ENCODE data around the gene TMC4. TPM values are rescaled to one million over a fixed set of nuclear protein-coding genes. Genes with fewer than 3 reads are reported as not detected.
A peak's percentile ranks its signal among the peaks of the same experiment; 100 is the strongest.

Gene TMC4
- total and polyA plus RNA-seq, 2 donors, result 2.1 to 15.4 TPM

DNA sequence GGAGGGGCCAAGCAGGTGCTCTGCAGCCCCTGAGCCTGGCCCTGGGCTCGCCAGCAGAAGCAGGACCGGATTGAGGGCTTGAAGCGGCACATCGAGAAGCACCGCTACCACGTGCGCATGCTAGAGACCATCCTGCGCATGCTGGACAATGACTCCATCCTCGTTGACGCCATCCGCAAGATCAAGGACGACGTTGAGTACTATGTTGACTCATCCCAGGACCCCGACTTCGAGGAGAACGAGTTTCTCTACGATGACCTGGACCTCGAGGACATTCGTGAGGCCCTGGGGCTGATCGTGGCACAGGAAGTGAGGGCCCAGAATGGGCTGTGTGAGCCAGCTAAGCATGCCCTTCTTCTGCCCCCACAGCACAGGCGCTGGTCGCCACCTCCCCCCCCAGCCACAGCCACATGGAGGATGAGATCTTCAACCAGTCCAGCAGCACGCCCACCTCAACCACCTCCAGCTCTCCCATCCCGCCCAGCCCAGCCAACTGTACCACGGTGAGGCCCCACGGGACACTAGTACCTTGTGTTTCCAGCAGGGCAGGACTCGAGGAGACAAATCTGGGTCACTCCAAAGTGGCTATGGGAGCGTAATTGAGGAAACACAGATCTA lies 27.3 kb downstream of the TMC4 start:
- Histone ChIP-seq H3K27ac (ENCODE audit: low read depth in 1 of 2, low read length in 1 of 2) (no peak overlapping the region), H3K4me3 (ENCODE audit: low read length in 2 of 2) (no peak overlapping the region), H3K4me1 (ENCODE audit: control insufficient read depth in 2 of 2, insufficient read depth in 2 of 2, low read length in 2 of 2) (peaks cover 0 to 2% of the 10 kb centered on the region in 2 donors), H3K27me3 (ENCODE audit: control insufficient read depth in 2 of 2, insufficient read depth in 1 of 2, low read length in 1 of 2) (no peaks in the 10 kb centered on the region), H3K9me3 (ENCODE audit: control insufficient read depth in 2 of 2, insufficient read depth in 1 of 2, low read length in 1 of 2) (no peaks in the 10 kb centered on the region), H3K36me3 (ENCODE audit: control insufficient read depth in 2 of 2, insufficient read depth in 2 of 2, low read length in 1 of 2) (peaks cover 86 to 97% of the 10 kb centered on the region in 2 donors)
- DNase-seq (ENCODE audit: low read depth in 6 of 9, low spot score in 9 of 9), result no peak
- 98% methylated on average over 28 of the region's 28 CpGs for WGBS

DNA sequence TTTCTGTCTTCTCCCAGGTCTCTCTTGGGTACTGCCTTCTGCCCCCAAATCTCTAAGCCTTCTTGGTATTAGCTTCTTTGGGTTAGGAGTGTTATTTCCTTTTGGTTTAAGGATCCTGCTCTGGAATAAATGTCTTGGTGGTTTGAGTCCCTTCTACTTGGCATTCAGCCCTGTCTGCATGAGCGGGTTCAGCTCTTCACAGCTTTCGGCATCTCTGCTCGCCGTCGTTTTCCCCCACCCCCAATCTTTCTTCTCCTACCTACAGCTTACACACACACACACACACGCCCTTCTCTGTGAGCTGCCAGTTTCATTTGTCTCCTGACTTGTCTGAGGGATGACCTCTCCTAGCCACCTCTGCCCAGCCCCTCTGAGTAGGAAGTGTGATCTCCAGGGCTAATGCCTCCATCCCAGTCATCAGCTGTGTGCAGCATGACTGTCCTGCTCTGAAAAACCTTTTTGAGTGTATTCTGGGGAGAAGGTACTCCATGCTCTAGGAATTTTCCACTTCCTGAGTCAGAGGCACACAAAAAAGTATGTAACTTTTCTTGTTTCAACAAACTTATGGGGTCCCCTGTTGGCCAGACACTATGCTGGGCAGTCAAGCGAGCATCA lies 30.7 kb downstream of the TMC4 start:
- Histone ChIP-seq H3K9me3 (ENCODE audit: control insufficient read depth in 2 of 2, insufficient read depth in 1 of 2, low read length in 1 of 2) (no peaks in the 10 kb centered on the region), H3K27me3 (ENCODE audit: control insufficient read depth in 2 of 2, insufficient read depth in 1 of 2, low read length in 1 of 2) (no peaks in the 10 kb centered on the region), H3K36me3 (ENCODE audit: control insufficient read depth in 2 of 2, insufficient read depth in 2 of 2, low read length in 1 of 2) (peaks cover 70 to 79% of the 10 kb centered on the region in 2 donors), H3K4me1 (ENCODE audit: control insufficient read depth in 2 of 2, insufficient read depth in 2 of 2, low read length in 2 of 2) (peaks cover 21 to 22% of the 10 kb centered on the region in 2 donors), H3K27ac (ENCODE audit: low read depth in 1 of 2, low read length in 1 of 2) (no peak overlapping the region), H3K4me3 (ENCODE audit: low read length in 2 of 2) (no peak overlapping the region)
- DNase-seq (ENCODE audit: low read depth in 6 of 9, low spot score in 9 of 9), result no peak
- WGBS, result 90% methylated on average over 7 of the region's 7 CpGs

DNA sequence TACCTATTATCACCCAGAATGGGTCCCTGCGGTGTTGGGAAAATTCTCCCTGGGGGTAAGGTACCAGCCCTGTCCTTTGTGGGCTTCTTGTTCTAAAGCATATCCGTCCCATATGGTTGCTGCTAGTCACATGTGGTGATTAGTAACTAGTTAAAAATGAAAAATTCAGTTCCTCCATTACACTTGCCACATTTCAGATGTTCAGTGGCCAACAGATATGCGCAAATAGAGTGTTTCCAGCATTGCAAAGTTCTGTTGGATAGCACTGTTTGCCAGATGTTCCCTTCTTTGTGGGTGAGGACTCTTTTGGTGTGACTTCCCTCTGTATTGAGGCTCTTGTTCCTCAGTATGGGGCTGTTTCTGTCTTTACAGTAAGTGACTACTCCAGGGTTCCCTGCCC lies 31.6 kb downstream of the TMC4 start:
- H3K4me3 ChIP-seq (ENCODE audit: low read length in 2 of 2), result no peak overlapping the region
- 96% methylated on average over 3 of the region's 3 CpGs for WGBS
- H3K27ac ChIP-seq (ENCODE audit: low read depth in 1 of 2, low read length in 1 of 2), result no peak overlapping the region
- peaks cover 21 to 26% of the 10 kb centered on the region in 2 donors for H3K4me1 ChIP-seq (ENCODE audit: control insufficient read depth in 2 of 2, insufficient read depth in 2 of 2, low read length in 2 of 2)
- H3K36me3 ChIP-seq (ENCODE audit: control insufficient read depth in 2 of 2, insufficient read depth in 2 of 2, low read length in 1 of 2), result peaks cover 61 to 70% of the 10 kb centered on the region in 2 donors
- no peak for DNase-seq (ENCODE audit: low read depth in 6 of 9, low spot score in 9 of 9)
- no peaks in the 10 kb centered on the region for H3K9me3 ChIP-seq (ENCODE audit: control insufficient read depth in 2 of 2, insufficient read depth in 1 of 2, low read length in 1 of 2)
- H3K27me3 ChIP-seq (ENCODE audit: control insufficient read depth in 2 of 2, insufficient read depth in 1 of 2, low read length in 1 of 2), result no peaks in the 10 kb centered on the region

DNA sequence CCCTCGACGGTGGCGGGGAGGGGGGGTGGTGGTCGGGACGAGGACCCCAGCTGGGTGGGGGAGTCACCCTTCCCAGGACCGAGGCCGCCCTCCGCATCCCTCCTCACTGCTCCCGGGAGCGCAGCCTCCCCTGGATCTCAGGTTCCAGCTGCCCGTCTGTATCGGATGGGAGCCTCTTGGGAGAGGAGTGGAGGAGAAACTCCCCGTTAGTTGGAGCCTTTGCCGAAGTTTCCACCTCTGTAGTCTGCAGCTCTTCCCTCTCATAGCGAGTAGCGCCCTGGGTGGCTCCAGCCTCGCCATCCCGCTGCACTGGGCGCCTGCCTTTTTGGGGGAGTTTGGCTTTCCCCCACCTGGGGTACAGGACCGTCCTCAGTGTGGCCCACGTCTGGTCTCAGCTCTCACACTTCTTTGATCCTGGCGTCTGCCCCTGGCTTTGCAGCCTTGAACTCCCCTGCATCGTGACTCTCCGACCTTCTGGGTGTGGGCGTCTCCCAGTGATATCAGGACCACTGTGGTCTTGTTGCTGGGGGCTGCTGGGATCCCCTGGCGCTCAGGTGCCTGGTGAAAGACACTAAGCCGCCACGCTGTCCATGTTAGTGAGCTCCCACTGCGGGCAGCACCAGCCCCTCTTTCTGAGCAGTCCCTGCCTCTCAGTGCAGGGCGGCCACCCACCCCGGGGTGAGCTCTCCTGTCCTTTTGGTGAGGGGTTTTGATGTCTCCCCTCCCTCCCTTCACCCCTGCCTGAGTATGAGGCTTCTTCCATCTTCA lies 34.3 kb downstream of the TMC4 start:
- peaks cover 0 to under 1% of the 10 kb centered on the region in 2 donors for H3K9me3 ChIP-seq (ENCODE audit: control insufficient read depth in 2 of 2, insufficient read depth in 1 of 2, low read length in 1 of 2)
- no peak for DNase-seq (ENCODE audit: low read depth in 6 of 9, low spot score in 9 of 9)
- no peak overlapping the region for H3K27ac ChIP-seq (ENCODE audit: low read depth in 1 of 2, low read length in 1 of 2)
- peaks cover 0 to 4% of the 10 kb centered on the region in 2 donors for H3K27me3 ChIP-seq (ENCODE audit: control insufficient read depth in 2 of 2, insufficient read depth in 1 of 2, low read length in 1 of 2)
- H3K36me3 ChIP-seq (ENCODE audit: control insufficient read depth in 2 of 2, insufficient read depth in 2 of 2, low read length in 1 of 2), result peaks cover 34 to 43% of the 10 kb centered on the region in 2 donors
- 53% methylated on average over 31 of the region's 31 CpGs for WGBS
- H3K4me3 ChIP-seq (ENCODE audit: low read length in 2 of 2), result peak overlapping the region; percentile 69 to 98
- peaks cover 28 to 33% of the 10 kb centered on the region in 2 donors for H3K4me1 ChIP-seq (ENCODE audit: control insufficient read depth in 2 of 2, insufficient read depth in 2 of 2, low read length in 2 of 2)

DNA sequence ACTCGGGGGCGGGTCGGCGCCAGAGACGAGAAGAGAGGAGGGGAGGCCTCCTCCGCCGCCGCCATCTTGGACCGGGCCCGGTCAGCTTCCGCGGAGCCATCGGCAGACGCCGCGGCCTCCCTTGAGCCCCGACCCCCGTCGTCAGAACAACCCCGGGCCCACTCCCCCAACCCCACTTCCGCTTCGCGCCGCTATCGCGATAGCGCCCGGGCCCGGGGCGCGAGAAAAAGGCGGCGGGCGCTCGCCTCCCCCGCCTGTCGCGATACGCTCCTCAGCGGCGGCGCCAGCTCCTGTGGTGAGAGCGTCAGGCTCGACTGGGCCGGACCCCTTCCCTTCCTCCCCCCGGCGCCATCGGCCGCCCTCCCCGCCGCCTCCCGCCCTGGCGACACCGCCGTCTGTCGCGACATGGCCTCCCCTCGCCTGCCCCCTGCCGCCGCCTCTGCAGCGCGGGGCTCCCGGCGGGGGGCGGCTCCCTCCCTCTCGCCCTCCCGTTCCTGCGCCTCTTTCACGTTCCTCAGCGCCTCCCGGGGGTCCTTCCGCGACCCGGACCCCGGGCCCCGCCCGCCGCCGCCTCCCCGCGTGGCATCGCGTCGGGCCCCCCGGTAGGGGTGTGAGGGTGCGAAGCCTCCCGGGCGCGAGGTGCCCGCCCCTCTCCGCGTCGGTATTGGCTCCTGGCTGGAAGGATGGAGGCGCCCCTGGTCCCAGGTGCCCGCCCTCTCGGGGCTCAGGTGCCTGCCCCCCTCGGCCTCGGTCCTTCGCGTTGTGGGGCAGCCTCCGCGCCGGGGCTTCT lies 35.1 kb downstream of the TMC4 start, which contains the start of gene CNOT3:
TSS of gene CNOT3 (plus strand) at position 64 of the 790 bp plus-strand sequence. CDS start 5,217 bp downstream, outside the sequence.
- Histone ChIP-seq H3K9me3 (ENCODE audit: control insufficient read depth in 2 of 2, insufficient read depth in 1 of 2, low read length in 1 of 2) (peaks cover 2 to 4% of the 10 kb centered on the region in 2 donors), H3K36me3 (ENCODE audit: control insufficient read depth in 2 of 2, insufficient read depth in 2 of 2, low read length in 1 of 2) (peaks cover 26 to 35% of the 10 kb centered on the region in 2 donors), H3K4me1 (ENCODE audit: control insufficient read depth in 2 of 2, insufficient read depth in 2 of 2, low read length in 2 of 2) (peaks cover 28 to 33% of the 10 kb centered on the region in 2 donors), H3K4me3 (ENCODE audit: low read length in 2 of 2) (peak within 1 kb of the TSS; percentile 69 to 98), H3K27ac (ENCODE audit: low read depth in 1 of 2, low read length in 1 of 2) (peak within 1 kb of the TSS; percentile 82 to 87), H3K27me3 (ENCODE audit: control insufficient read depth in 2 of 2, insufficient read depth in 1 of 2, low read length in 1 of 2) (peaks cover 0 to 4% of the 10 kb centered on the region in 2 donors)
- under 1% methylated on average over 103 of the region's 103 CpGs for WGBS
- peak in 2 of 9 donors; percentile 18 to 42 for DNase-seq (ENCODE audit: low read depth in 6 of 9, low spot score in 9 of 9)

DNA sequence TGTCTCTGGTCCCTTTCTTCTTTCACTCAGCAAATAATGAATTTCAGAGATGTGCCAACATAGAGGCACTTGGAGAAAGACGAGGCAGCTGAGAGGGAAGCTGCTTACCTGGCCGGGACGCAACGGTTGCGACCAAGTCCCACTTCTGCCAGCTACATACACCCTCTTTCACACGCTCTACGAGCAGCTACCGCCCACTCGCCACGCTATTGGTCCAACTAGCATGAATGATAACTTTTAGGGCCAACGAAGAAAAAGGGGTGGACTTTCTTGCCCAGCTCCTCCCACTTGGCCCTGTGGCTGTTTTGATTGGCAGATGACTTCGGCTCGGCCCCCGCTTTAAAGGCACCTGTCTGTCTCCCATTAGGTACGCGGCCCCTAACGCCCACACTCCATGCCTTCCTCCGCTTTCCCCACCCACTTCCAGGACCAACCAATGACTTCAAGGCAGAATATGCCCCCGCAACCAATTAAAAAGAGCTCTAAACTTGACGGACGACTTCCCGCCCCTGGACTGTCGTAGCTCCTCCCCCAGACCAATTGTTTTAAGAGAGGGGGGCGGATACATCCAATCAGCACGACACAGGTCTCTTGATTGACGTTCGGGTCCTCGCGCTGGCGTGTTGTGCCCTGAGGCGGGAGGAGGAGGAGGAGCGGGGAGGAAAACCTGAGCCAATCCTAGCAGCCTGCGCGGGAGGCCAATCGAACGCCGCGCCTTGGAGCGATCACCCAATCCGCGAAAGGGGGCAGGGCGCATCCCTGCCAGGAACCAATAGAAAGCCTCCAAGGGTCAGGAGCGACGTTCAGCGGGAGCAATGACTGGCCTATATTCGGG lies 35.9 kb downstream of the TMC4 start:
- Histone ChIP-seq H3K27ac (ENCODE audit: low read depth in 1 of 2, low read length in 1 of 2) (peak overlapping the region; percentile 82 to 87), H3K36me3 (ENCODE audit: control insufficient read depth in 2 of 2, insufficient read depth in 2 of 2, low read length in 1 of 2) (peaks cover 22 to 27% of the 10 kb centered on the region in 2 donors), H3K4me3 (ENCODE audit: low read length in 2 of 2) (peak overlapping the region; percentile 69 to 98), H3K4me1 (ENCODE audit: control insufficient read depth in 2 of 2, insufficient read depth in 2 of 2, low read length in 2 of 2) (peaks cover 28 to 33% of the 10 kb centered on the region in 2 donors), H3K9me3 (ENCODE audit: control insufficient read depth in 2 of 2, insufficient read depth in 1 of 2, low read length in 1 of 2) (peaks cover 2 to 4% of the 10 kb centered on the region in 2 donors), H3K27me3 (ENCODE audit: control insufficient read depth in 2 of 2, insufficient read depth in 1 of 2, low read length in 1 of 2) (peaks cover 0 to 4% of the 10 kb centered on the region in 2 donors)
- peak; percentile 97 to 100 (median 99) for DNase-seq (ENCODE audit: low read depth in 6 of 9, low spot score in 9 of 9)
- under 1% methylated on average over 46 of the region's 46 CpGs for WGBS

DNA sequence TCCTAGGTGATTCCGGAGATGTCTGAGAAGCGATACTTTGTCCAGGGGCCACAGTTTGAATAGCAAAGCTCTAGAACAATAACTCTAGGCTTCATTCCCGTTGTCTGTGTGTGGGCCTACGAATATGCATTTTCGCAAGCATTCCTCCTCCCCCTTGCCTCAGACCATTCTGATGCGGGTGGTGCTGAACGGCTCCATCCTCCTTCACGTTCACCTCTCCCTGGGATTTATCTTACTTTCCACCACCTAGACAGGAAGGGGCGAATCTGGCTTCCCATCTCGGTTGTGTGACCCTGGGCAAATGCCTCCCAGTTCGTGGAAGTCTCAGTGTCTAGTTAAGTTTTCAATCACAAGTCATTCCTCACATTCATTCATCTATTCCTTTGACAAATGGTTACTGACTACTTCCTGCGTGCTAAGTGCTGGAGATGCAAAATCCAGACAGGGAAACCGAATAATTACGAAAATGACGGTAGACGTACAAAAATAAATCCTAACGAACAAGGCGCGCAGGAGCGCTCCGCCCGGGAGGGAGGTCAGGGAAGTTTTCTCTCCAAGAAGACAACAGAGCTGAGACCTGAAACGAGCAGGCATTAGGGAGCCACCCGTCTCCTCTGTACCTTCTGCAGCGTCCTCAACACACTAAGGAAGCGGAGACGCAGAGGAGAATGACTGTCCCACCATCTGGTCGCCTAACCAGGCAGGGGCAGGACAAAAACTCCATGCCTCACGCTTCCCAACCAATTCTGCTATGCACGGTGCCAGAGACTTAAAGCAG lies 36.7 kb downstream of the TMC4 start:
- Histone ChIP-seq H3K27ac (ENCODE audit: low read depth in 1 of 2, low read length in 1 of 2) (peak overlapping the region; percentile 62 to 82), H3K4me3 (ENCODE audit: low read length in 2 of 2) (peak overlapping the region; percentile 47 to 56), H3K36me3 (ENCODE audit: control insufficient read depth in 2 of 2, insufficient read depth in 2 of 2, low read length in 1 of 2) (peaks cover 21 to 23% of the 10 kb centered on the region in 2 donors), H3K27me3 (ENCODE audit: control insufficient read depth in 2 of 2, insufficient read depth in 1 of 2, low read length in 1 of 2) (peaks cover 0 to 4% of the 10 kb centered on the region in 2 donors), H3K9me3 (ENCODE audit: control insufficient read depth in 2 of 2, insufficient read depth in 1 of 2, low read length in 1 of 2) (peaks cover 2 to 4% of the 10 kb centered on the region in 2 donors), H3K4me1 (ENCODE audit: control insufficient read depth in 2 of 2, insufficient read depth in 2 of 2, low read length in 2 of 2) (peaks cover 28 to 33% of the 10 kb centered on the region in 2 donors)
- DNase-seq (ENCODE audit: low read depth in 6 of 9, low spot score in 9 of 9), result peak in 1 of 9 donors; percentile 19
- 7% methylated on average over 30 of the region's 30 CpGs for WGBS

Measured in thymus (tissue), 11 donors.